Dedifferentiated amniotic fluid mesenchymal stem cell (primary cell): Measurements from ENCODE around the gene EMC9.

Experiments used
- DNase-seq: peaks from one replicate; pipeline ENCODE4 v3.0.0-alpha.2; 2016; ENCODE audit errors: extremely low spot score

The EMC9 gene

GRCh38 chr14:24131549-24131966 is 9.8 kb downstream of the EMC9 start:
- no peak for DNase-seq

GRCh38 chr14:24130717-24131548 is 10.5 kb downstream of the EMC9 start:
- no peak for DNase-seq

GRCh38 chr14:24130380-24130716 is 11.0 kb downstream of the EMC9 start, which contains the start of gene FITM1:
FITM1 (plus strand) TSS chr14:24130659; CDS start chr14:24131564, 905 bp downstream.
- DNase-seq: no peak

- no peak for DNase-seq
Measured at GRCh38 chr14:24129410-24129998, 11.9 kb downstream of the EMC9 start.

- no peak for DNase-seq
Measured at GRCh38 chr14:24127673-24128072, 13.7 kb downstream of the EMC9 start.

- DNase-seq: no peak
Measured at GRCh38 chr14:24126939-24127338, 14.5 kb downstream of the EMC9 start.

GRCh38 chr14:24123424-24124417 is 17.7 kb downstream of the EMC9 start:
- no peak for DNase-seq

GRCh38 chr14:24122898-24123297 is 18.5 kb downstream of the EMC9 start:
- DNase-seq: no peak

GRCh38 chr14:24122416-24122815 is 19.0 kb downstream of the EMC9 start:
- no peak for DNase-seq

GRCh38 chr14:24121210-24121609 is 20.2 kb downstream of the EMC9 start:
- no peak for DNase-seq

GRCh38 chr14:24119691-24120090 is 21.7 kb downstream of the EMC9 start:
- no peak for DNase-seq

- DNase-seq: no peak
Measured at GRCh38 chr14:24117179-24117578, 24.2 kb downstream of the EMC9 start.

GRCh38 chr14:24116128-24116814 is 25.1 kb downstream of the EMC9 start:
- DNase-seq: no peak

GRCh38 chr14:24115422-24116127 is 25.8 kb downstream of the EMC9 start:
- DNase-seq: no peak

- peak; percentile 100 for DNase-seq
Measured at GRCh38 chr14:24114532-24115421, 26.6 kb downstream of the EMC9 start, which contains the start of the genes DCAF11 and NRL. DCAF11 (plus strand) TSS chr14:24114777; CDS start chr14:24115595, 818 bp downstream. NRL (minus strand) TSS chr14:24114949; CDS start chr14:24082848, 32,101 bp downstream.

- peak; percentile 69 for DNase-seq
Measured at GRCh38 chr14:24113801-24114531, 27.4 kb downstream of the EMC9 start.

- no peak for DNase-seq
Measured at GRCh38 chr14:24113379-24113800, 28.0 kb downstream of the EMC9 start.

- no peak for DNase-seq
Measured at GRCh38 chr14:24110523-24110922, 30.9 kb downstream of the EMC9 start.

- DNase-seq: no peak
Measured at GRCh38 chr14:24110060-24110459, 31.3 kb downstream of the EMC9 start.
